ENCODE measurements around the gene LRRK2. TPM values are rescaled to one million over a fixed set of nuclear protein-coding genes. Genes with fewer than 3 reads are reported as not detected.

LRRK2 gene
- total RNA-seq, 2 experiments from 2014 or later: 5.9 to 28.4 TPM

DNA sequence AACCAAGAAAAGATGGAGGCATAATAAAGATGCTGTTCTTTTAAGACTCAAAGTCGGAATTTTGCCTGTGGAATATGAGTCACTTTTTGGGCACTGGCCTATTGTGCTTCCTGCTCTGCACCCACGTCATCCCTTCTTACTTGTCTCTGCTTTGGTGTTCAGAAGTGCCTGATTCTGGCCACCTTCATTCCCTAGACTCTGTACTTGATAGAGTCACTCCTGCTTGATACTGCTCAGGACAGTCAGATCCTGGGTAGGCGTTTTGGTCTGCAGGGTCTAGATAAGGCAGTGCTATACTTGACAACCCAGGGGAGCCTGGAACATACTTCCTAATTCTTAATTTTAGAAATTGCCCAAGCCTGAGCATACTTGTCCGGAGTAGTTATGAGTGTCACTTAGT, 1.9 kb downstream of the LRRK2 start:
- Histone ChIP-seq H4K20me1 (ENCODE audit: insufficient read depth, low read length) (no peaks in the 10 kb centered on the region), H3K9me3 (ENCODE audit: low read length) (peaks cover 11% of the 10 kb centered on the region; the same call in 1 of the 2 replicates), H3K4me1 (ENCODE audit: insufficient read depth, low read length, poor library complexity, severe bottlenecking) (peaks cover 79% of the 10 kb centered on the region), H3K4me2 (ENCODE audit: low read length) (peak overlapping the region; percentile 94), H2AFZ (ENCODE audit: low read length) (peak overlapping the region; percentile 22; the same call in 1 of the 2 replicates), H3K27ac (ENCODE audit: low read depth, low read length, poor library complexity, severe bottlenecking) (peak overlapping the region; percentile 99), H3K4me3 (ENCODE audit: low read depth, low read length, poor library complexity, severe bottlenecking) (peak overlapping the region; percentile 78), H3K79me2 (ENCODE audit: insufficient read depth, low read depth, low read length) (peaks cover 53% of the 10 kb centered on the region), H3K9me2 (ENCODE audit: insufficient read depth, low read length) (no peaks in the 10 kb centered on the region), H3K36me3 (ENCODE audit: insufficient read depth, low read length) (peaks cover 8% of the 10 kb centered on the region; the same call in 1 of the 2 replicates)
- DNase-seq (ENCODE audit: low spot score): peak; percentile 52
- intact Hi-C loops (cut with micrococcal nuclease; ENCODE audit: unreplicated experiment): loop anchor here (1.0 to 10.0 kb wide), 5 partner anchors 36 to 1208 kb away; partner anchors contain the start of genes ABCD2 and SLC2A13
- TF ChIP-seq EZH2phosphoT487 (IDR thresholded peaks at IDR 0.05; ENCODE audit: borderline replicate concordance, low read depth, low read length): no peak
- TF ChIP-seq, protein P1, sequence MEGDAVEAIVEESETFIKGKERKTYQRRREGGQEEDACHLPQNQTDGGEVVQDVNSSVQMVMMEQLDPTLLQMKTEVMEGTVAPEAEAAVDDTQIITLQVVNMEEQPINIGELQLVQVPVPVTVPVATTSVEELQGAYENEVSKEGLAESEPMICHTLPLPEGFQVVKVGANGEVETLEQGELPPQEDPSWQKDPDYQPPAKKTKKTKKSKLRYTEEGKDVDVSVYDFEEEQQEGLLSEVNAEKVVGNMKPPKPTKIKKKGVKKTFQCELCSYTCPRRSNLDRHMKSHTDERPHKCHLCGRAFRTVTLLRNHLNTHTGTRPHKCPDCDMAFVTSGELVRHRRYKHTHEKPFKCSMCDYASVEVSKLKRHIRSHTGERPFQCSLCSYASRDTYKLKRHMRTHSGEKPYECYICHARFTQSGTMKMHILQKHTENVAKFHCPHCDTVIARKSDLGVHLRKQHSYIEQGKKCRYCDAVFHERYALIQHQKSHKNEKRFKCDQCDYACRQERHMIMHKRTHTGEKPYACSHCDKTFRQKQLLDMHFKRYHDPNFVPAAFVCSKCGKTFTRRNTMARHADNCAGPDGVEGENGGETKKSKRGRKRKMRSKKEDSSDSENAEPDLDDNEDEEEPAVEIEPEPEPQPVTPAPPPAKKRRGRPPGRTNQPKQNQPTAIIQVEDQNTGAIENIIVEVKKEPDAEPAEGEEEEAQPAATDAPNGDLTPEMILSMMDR (conservative IDR thresholded peaks at IDR 0.05; ENCODE audit: low read length): no peak
- BruUV-seq (replicated peaks): no TSS peak
- POLR2A ChIA-PET: interaction anchor here (1.0 to 1.3 kb wide), 4 partner anchors 14 to 43 kb away, joined by 3 to 4 read pairs (median 4); no protein-coding TSS in a partner anchor
- CTCF ChIA-PET (ENCODE audit: unreplicated experiment): no interaction called here

DNA sequence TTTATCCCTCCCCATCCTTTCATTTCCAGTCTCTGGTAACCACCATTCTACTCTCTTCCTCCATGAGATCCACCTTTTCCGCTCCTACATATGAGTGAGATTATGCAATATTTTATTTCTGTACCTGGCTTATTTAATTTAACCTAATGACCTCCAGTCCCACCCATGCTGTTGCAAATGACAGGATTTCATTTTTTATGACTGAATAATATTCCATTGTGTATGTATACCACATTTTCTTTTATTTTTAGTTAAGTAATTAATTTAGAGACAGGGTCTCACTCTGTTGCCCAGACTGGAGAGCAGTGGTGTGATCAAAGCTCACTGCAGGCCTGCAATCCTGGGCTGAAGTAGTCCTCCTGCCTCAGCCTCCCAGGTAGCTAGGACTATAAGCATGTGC, 2.6 kb downstream of the LRRK2 start:
- Histone ChIP-seq H3K4me2 (ENCODE audit: low read length) (peak overlapping the region; percentile 94), H3K36me3 (ENCODE audit: insufficient read depth, low read length) (peaks cover 13% of the 10 kb centered on the region), H3K27ac (ENCODE audit: low read depth, low read length, poor library complexity, severe bottlenecking) (peak overlapping the region; percentile 99), H2AFZ (ENCODE audit: low read length) (no peak overlapping the region), H3K4me3 (ENCODE audit: low read depth, low read length, poor library complexity, severe bottlenecking) (peak overlapping the region; percentile 78), H3K4me1 (ENCODE audit: insufficient read depth, low read length, poor library complexity, severe bottlenecking) (peaks cover 87% of the 10 kb centered on the region), H4K20me1 (ENCODE audit: insufficient read depth, low read length) (no peaks in the 10 kb centered on the region), H3K9me2 (ENCODE audit: insufficient read depth, low read length) (no peaks in the 10 kb centered on the region), H3K79me2 (ENCODE audit: insufficient read depth, low read depth, low read length) (peaks cover 53% of the 10 kb centered on the region), H3K9me3 (ENCODE audit: low read length) (peaks cover 11% of the 10 kb centered on the region; the same call in 1 of the 2 replicates)
- DNase-seq (ENCODE audit: low spot score): no peak
- CTCF ChIA-PET (ENCODE audit: unreplicated experiment): no interaction called here
- POLR2A ChIA-PET: interaction anchor here (0.6 to 8.0 kb wide), 3 partner anchors 22 to 622 kb away, joined by 3 to 46 read pairs (median 3); no protein-coding TSS in a partner anchor
- intact Hi-C loops (cut with micrococcal nuclease; ENCODE audit: unreplicated experiment): loop anchor here (2.0 to 10.0 kb wide), 4 partner anchors 121 to 1207 kb away; partner anchors contain the start of genes ABCD2 and SLC2A13
- TF ChIP-seq EZH2phosphoT487 (IDR thresholded peaks at IDR 0.05; ENCODE audit: borderline replicate concordance, low read depth, low read length): no peak
- TF ChIP-seq, protein P1 (conservative IDR thresholded peaks at IDR 0.05; ENCODE audit: low read length): no peak
- no TSS peak for BruUV-seq (replicated peaks)

DNA sequence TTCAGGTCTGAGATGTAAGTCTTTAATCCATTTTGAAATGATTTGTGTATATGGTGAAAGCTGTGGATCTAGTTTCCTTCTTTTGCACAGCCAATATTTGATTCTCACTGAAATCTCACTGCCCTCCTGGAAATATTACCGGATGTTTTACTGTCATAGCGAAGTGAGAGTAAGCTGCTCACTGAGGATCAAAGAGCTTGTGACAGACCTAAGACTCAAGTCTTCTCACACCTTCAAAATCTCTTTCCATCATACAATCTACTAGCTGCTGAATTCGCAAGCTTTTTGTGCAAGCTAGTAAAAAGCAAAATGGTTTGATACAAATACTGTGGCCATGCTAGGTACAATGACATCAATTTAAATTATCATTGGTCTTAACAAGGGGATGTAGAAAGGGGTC, 3.9 kb downstream of the LRRK2 start:
- BruUV-seq (replicated peaks): no TSS peak
- H2AFZ ChIP-seq (ENCODE audit: low read length): peak overlapping the region; percentile 7; the same call in 1 of the 2 replicates
- H3K4me2 ChIP-seq (ENCODE audit: low read length): peak overlapping the region; percentile 60
- peaks cover 19% of the 10 kb centered on the region for H3K36me3 ChIP-seq (ENCODE audit: insufficient read depth, low read length)
- H4K20me1 ChIP-seq (ENCODE audit: insufficient read depth, low read length): no peaks in the 10 kb centered on the region
- POLR2A ChIA-PET: interaction anchor here (0.7 to 8.0 kb wide), 16 partner anchors 11 to 342 kb away, joined by 3 to 46 read pairs (median 6); no protein-coding TSS in a partner anchor
- intact Hi-C loops (cut with micrococcal nuclease; ENCODE audit: unreplicated experiment): loop anchor here (5.0 to 10.0 kb wide), 3 partner anchors 181 to 1206 kb away; partner anchors contain the start of gene ABCD2
- H3K79me2 ChIP-seq (ENCODE audit: insufficient read depth, low read depth, low read length): peaks cover 53% of the 10 kb centered on the region
- H3K4me3 ChIP-seq (ENCODE audit: low read depth, low read length, poor library complexity, severe bottlenecking): peak overlapping the region; percentile 40
- peaks cover 85% of the 10 kb centered on the region for H3K4me1 ChIP-seq (ENCODE audit: insufficient read depth, low read length, poor library complexity, severe bottlenecking)
- CTCF ChIA-PET (ENCODE audit: unreplicated experiment): no interaction called here
- DNase-seq (ENCODE audit: low spot score): peak; percentile 77
- peaks cover 5% of the 10 kb centered on the region; the same call in 1 of the 2 replicates for H3K9me3 ChIP-seq (ENCODE audit: low read length)
- TF ChIP-seq, protein P1 (conservative IDR thresholded peaks at IDR 0.05; ENCODE audit: low read length): no peak
- no peak for TF ChIP-seq EZH2phosphoT487 (IDR thresholded peaks at IDR 0.05; ENCODE audit: borderline replicate concordance, low read depth, low read length)
- H3K27ac ChIP-seq (ENCODE audit: low read depth, low read length, poor library complexity, severe bottlenecking): peak overlapping the region; percentile 99
- H3K9me2 ChIP-seq (ENCODE audit: insufficient read depth, low read length): no peaks in the 10 kb centered on the region

All from OCI-LY7 (cell line).